ENCODE data around the gene UGT1A1.

UGT1A1 gene

DNA sequence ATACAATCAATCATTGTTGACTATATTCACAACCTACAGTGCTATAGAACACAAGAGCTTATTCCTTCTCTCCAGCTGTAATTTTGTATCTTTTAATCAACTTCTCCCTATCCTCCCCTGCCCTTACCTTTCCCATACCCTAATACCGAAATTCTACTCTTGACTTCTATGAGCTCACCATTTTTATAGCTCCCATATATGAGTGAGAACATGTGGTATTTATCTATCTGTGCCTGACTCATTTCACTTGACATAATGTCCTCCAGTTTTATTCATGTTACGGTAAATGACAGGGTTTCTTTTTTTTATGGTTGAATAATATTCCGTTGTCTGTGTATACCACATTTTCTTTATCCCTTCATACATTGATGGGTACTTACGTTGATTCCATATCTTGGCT is 20.7 kb downstream of the UGT1A1 start:
- Histone ChIP-seq H3K4me2 (ENCODE audit: low read length, poor library complexity, severe bottlenecking) (no peak overlapping the region), H3K4me1 (ENCODE audit: control insufficient read depth, insufficient read depth, low read depth, low read length) (no peaks in the 10 kb centered on the region), H3K27me3 (ENCODE audit: control insufficient read depth in 1 of 2, insufficient read depth in 1 of 2, low read length in 2 of 2) (peaks cover 0 to 4% of the 10 kb centered on the region in 2 experiments), H3K9me3 (ENCODE audit: control insufficient read depth, low read length) (peaks cover 3% of the 10 kb centered on the region), H3K9ac (ENCODE audit: low read length) (no peak overlapping the region), H3K36me3 (ENCODE audit: control insufficient read depth in 1 of 2, insufficient read depth in 2 of 2, low read depth in 1 of 2, low read length in 2 of 2) (no peaks in the 10 kb centered on the region), H2BK15ac (ENCODE audit: low read depth, poor library complexity, severe bottlenecking) (no peak overlapping the region), H3K27ac (ENCODE audit: low read length, poor library complexity, severe bottlenecking) (no peak overlapping the region), H3K4ac (ENCODE audit: low read depth in 1 of 2, low read length in 2 of 2) (no peak overlapping the region), H2BK5ac (ENCODE audit: low read depth, low read length, poor library complexity, severe bottlenecking) (no peak overlapping the region), H2BK120ac (ENCODE audit: low read depth, low read length) (no peak overlapping the region), H3K79me1 (replicated peaks; ENCODE audit: low read length, poor library complexity, severe bottlenecking) (no peaks in the 10 kb centered on the region), H3K14ac (ENCODE audit: low read length in 2 of 2) (no peak overlapping the region), H2AK5ac (ENCODE audit: low read length, severe bottlenecking) (no peak overlapping the region), H3K18ac (ENCODE audit: low read depth in 1 of 2, low read length in 2 of 2) (no peak overlapping the region), H3K4me3 (ENCODE audit: insufficient read depth in 1 of 2, low read depth in 1 of 2, low read length in 2 of 2) (no peak overlapping the region), H4K8ac (ENCODE audit: low read length) (no peak overlapping the region), H2BK12ac (ENCODE audit: low read length in 2 of 2) (no peak overlapping the region), H3K23ac (ENCODE audit: low read length in 2 of 2) (no peak overlapping the region), H2AFZ (ENCODE audit: low read depth, low read length) (no peak overlapping the region), H4K91ac (ENCODE audit: low read length) (no peak overlapping the region)
- WGBS: no CpG with 5 or more reads among the region's 4 CpGs
- no peak for DNase-seq

GRCh38 chr2:233789554-233789953 is 29.5 kb downstream of the UGT1A1 start:
- Histone ChIP-seq H3K14ac (ENCODE audit: low read length in 2 of 2) (no peak overlapping the region), H2BK120ac (ENCODE audit: low read depth, low read length) (no peak overlapping the region), H3K79me1 (replicated peaks; ENCODE audit: low read length, poor library complexity, severe bottlenecking) (no peaks in the 10 kb centered on the region), H2BK12ac (ENCODE audit: low read length in 2 of 2) (no peak overlapping the region), H4K91ac (ENCODE audit: low read length) (no peak overlapping the region), H3K27me3 (ENCODE audit: control insufficient read depth in 1 of 2, insufficient read depth in 1 of 2, low read length in 2 of 2) (peaks cover 12 to 21% of the 10 kb centered on the region in 2 experiments), H3K18ac (ENCODE audit: low read depth in 1 of 2, low read length in 2 of 2) (no peak overlapping the region), H3K4me2 (ENCODE audit: low read length, poor library complexity, severe bottlenecking) (no peak overlapping the region), H3K36me3 (ENCODE audit: control insufficient read depth in 1 of 2, insufficient read depth in 2 of 2, low read depth in 1 of 2, low read length in 2 of 2) (no peaks in the 10 kb centered on the region), H2BK5ac (ENCODE audit: low read depth, low read length, poor library complexity, severe bottlenecking) (no peak overlapping the region), H3K23ac (ENCODE audit: low read length in 2 of 2) (no peak overlapping the region), H2BK15ac (ENCODE audit: low read depth, poor library complexity, severe bottlenecking) (no peak overlapping the region), H2AFZ (ENCODE audit: low read depth, low read length) (no peak overlapping the region), H4K8ac (ENCODE audit: low read length) (no peak overlapping the region), H3K4me1 (ENCODE audit: control insufficient read depth, insufficient read depth, low read depth, low read length) (no peaks in the 10 kb centered on the region), H2AK5ac (ENCODE audit: low read length, severe bottlenecking) (no peak overlapping the region), H3K4me3 (ENCODE audit: insufficient read depth in 1 of 2, low read depth in 1 of 2, low read length in 2 of 2) (no peak overlapping the region), H3K4ac (ENCODE audit: low read depth in 1 of 2, low read length in 2 of 2) (no peak overlapping the region), H3K9me3 (ENCODE audit: control insufficient read depth, low read length) (no peaks in the 10 kb centered on the region), H3K27ac (ENCODE audit: low read length, poor library complexity, severe bottlenecking) (no peak overlapping the region), H3K9ac (ENCODE audit: low read length) (no peak overlapping the region)
- DNase-seq: no peak
- 89% methylated on average over 7 of the region's 7 CpGs for WGBS

DNA sequence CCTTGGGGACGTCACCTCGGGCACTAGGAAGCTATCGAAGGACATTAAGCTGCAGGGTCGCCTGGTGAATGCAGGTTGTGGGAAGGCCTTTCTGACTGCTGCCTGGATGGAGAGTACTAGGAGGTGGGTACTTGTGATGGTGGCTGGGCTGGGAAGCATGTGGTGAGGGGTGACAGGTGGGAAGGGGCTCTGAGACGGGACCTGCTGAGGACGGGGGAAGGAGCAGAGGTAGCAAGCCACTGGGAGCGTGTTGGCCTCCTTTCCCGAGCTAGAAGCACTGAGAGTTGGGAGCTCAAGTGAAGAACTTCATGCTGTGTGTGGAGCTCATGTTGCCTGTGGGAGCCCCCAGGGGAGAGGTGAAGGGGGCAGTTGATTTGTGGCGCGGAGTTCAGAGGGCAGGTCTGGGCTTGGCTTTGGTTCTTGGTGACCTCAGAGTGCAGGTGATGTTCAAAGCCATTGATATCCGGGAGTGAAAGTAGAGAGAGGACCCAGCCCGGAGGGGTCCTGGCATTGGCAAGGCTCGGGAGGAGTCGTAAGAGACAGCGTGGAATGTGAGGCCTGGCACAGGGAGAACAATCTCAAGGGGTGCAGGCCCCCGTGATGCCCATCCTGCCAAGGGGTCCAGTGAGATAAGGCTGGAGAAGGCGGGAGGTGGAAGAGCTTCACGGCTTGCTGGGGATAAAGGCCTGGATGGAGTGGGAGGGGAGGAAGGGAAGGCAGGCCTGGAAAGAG is 31.2 kb downstream of the UGT1A1 start:
- no peak overlapping the region for H3K14ac ChIP-seq (ENCODE audit: low read length in 2 of 2)
- no peak overlapping the region for H3K4me2 ChIP-seq (ENCODE audit: low read length, poor library complexity, severe bottlenecking)
- WGBS: 83% methylated on average over 18 of the region's 18 CpGs

GRCh38 chr2:233791883-233792329 is 31.8 kb downstream of the UGT1A1 start:
- WGBS: 77% methylated on average over 9 of the region's 9 CpGs
- no peak for DNase-seq

More for the DNA sequence above, 31.2 kb downstream of the UGT1A1 start:
- no peaks in the 10 kb centered on the region for H3K79me1 ChIP-seq (replicated peaks; ENCODE audit: low read length, poor library complexity, severe bottlenecking)
- H2BK15ac ChIP-seq (ENCODE audit: low read depth, poor library complexity, severe bottlenecking): no peak overlapping the region
- H3K4me1 ChIP-seq (ENCODE audit: control insufficient read depth, insufficient read depth, low read depth, low read length): peaks cover 1% of the 10 kb centered on the region
- no peak overlapping the region for H3K9ac ChIP-seq (ENCODE audit: low read length)
- no peaks in the 10 kb centered on the region for H3K36me3 ChIP-seq (ENCODE audit: control insufficient read depth in 1 of 2, insufficient read depth in 2 of 2, low read depth in 1 of 2, low read length in 2 of 2)
- H3K27me3 ChIP-seq (ENCODE audit: control insufficient read depth in 1 of 2, insufficient read depth in 1 of 2, low read length in 2 of 2): peaks cover 12 to 20% of the 10 kb centered on the region in 2 experiments
- no peak overlapping the region for H2BK12ac ChIP-seq (ENCODE audit: low read length in 2 of 2)
- no peak for DNase-seq
- H3K18ac ChIP-seq (ENCODE audit: low read depth in 1 of 2, low read length in 2 of 2): no peak overlapping the region
- no peak overlapping the region for H2AK5ac ChIP-seq (ENCODE audit: low read length, severe bottlenecking)
- no peak overlapping the region for H3K27ac ChIP-seq (ENCODE audit: low read length, poor library complexity, severe bottlenecking)
- no peak overlapping the region for H2BK120ac ChIP-seq (ENCODE audit: low read depth, low read length)
- H3K23ac ChIP-seq (ENCODE audit: low read length in 2 of 2): no peak overlapping the region
- no peak overlapping the region for H3K4me3 ChIP-seq (ENCODE audit: insufficient read depth in 1 of 2, low read depth in 1 of 2, low read length in 2 of 2)
- H4K8ac ChIP-seq (ENCODE audit: low read length): no peak overlapping the region
- no peak overlapping the region for H4K91ac ChIP-seq (ENCODE audit: low read length)
- no peaks in the 10 kb centered on the region for H3K9me3 ChIP-seq (ENCODE audit: control insufficient read depth, low read length)
- no peak overlapping the region for H2AFZ ChIP-seq (ENCODE audit: low read depth, low read length)
- no peak overlapping the region for H2BK5ac ChIP-seq (ENCODE audit: low read depth, low read length, poor library complexity, severe bottlenecking)
- no peak overlapping the region for H3K4ac ChIP-seq (ENCODE audit: low read depth in 1 of 2, low read length in 2 of 2)

More at GRCh38 chr2:233791883-233792329, 31.8 kb downstream of the UGT1A1 start:
- peaks cover 1% of the 10 kb centered on the region for H3K4me1 ChIP-seq (ENCODE audit: control insufficient read depth, insufficient read depth, low read depth, low read length)
- H2BK12ac ChIP-seq (ENCODE audit: low read length in 2 of 2): no peak overlapping the region
- no peak overlapping the region for H4K8ac ChIP-seq (ENCODE audit: low read length)
- H3K9ac ChIP-seq (ENCODE audit: low read length): no peak overlapping the region
- H3K14ac ChIP-seq (ENCODE audit: low read length in 2 of 2): no peak overlapping the region
- no peaks in the 10 kb centered on the region for H3K36me3 ChIP-seq (ENCODE audit: control insufficient read depth in 1 of 2, insufficient read depth in 2 of 2, low read depth in 1 of 2, low read length in 2 of 2)
- H3K23ac ChIP-seq (ENCODE audit: low read length in 2 of 2): no peak overlapping the region
- H2BK15ac ChIP-seq (ENCODE audit: low read depth, poor library complexity, severe bottlenecking): no peak overlapping the region
- no peaks in the 10 kb centered on the region for H3K79me1 ChIP-seq (replicated peaks; ENCODE audit: low read length, poor library complexity, severe bottlenecking)
- H3K27ac ChIP-seq (ENCODE audit: low read length, poor library complexity, severe bottlenecking): no peak overlapping the region
- H3K4me2 ChIP-seq (ENCODE audit: low read length, poor library complexity, severe bottlenecking): no peak overlapping the region
- no peak overlapping the region for H3K18ac ChIP-seq (ENCODE audit: low read depth in 1 of 2, low read length in 2 of 2)
- no peak overlapping the region for H2BK5ac ChIP-seq (ENCODE audit: low read depth, low read length, poor library complexity, severe bottlenecking)
- H3K4ac ChIP-seq (ENCODE audit: low read depth in 1 of 2, low read length in 2 of 2): no peak overlapping the region
- peaks cover 12 to 17% of the 10 kb centered on the region in 2 experiments for H3K27me3 ChIP-seq (ENCODE audit: control insufficient read depth in 1 of 2, insufficient read depth in 1 of 2, low read length in 2 of 2)
- no peaks in the 10 kb centered on the region for H3K9me3 ChIP-seq (ENCODE audit: control insufficient read depth, low read length)
- no peak overlapping the region for H2AFZ ChIP-seq (ENCODE audit: low read depth, low read length)
- no peak overlapping the region for H2AK5ac ChIP-seq (ENCODE audit: low read length, severe bottlenecking)
- H2BK120ac ChIP-seq (ENCODE audit: low read depth, low read length): no peak overlapping the region
- H4K91ac ChIP-seq (ENCODE audit: low read length): no peak overlapping the region
- H3K4me3 ChIP-seq (ENCODE audit: insufficient read depth in 1 of 2, low read depth in 1 of 2, low read length in 2 of 2): no peak overlapping the region
